COLO668 (cell line): ENCODE results near the gene PI4K2A.
"Not testable (repeated sequence)": the region's sequence is repeated elsewhere in the genome, so short reads cannot be mapped to it uniquely, and the experiment has no call there.

ENCODE experiments used
- DNase-seq: peaks from one replicate; lab custom pipeline; 2025; ENCODE audit not compliant: unreplicated experiment; lab: John Stamatoyannopoulos, UW

Gene PI4K2A

DNA sequence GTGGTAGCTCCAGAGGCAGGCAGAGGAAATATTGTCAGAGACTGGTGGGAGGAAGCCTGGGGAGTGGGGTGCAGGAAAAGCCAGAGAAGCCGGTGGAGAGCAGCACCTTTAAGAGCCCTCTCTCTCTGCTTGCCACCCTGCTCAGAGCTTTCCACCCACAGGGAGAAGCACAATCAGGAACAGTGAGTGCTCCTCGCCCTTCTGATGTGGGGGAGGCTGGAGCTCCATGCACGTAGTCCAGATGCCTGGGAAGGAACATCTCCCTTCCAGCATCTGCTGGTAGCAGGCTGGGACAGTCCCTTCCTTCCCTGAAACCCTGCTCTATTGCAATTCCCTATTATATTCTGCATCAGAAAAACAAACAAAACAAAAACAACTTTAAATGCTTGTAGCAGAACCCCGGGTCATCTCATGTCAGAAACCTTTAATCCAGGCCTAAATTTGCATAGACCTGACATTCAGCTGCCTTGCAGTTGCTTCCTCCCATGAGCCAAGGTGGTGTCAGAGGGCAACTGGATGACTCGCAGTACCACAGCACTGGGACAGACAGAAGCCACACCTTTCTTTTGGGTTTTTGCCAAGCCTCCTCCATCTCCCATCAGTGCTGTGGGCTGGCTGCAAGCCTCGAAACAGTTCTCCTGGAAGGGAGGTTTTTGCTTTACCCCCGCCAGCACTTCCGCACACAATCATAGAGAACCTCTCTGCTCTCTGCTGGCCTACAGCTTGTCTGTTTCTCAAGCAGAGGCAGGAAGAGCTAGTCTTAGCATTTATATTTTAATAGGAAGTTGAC, 33.5 kb downstream of the PI4K2A start:
- no peak for DNase-seq

DNA sequence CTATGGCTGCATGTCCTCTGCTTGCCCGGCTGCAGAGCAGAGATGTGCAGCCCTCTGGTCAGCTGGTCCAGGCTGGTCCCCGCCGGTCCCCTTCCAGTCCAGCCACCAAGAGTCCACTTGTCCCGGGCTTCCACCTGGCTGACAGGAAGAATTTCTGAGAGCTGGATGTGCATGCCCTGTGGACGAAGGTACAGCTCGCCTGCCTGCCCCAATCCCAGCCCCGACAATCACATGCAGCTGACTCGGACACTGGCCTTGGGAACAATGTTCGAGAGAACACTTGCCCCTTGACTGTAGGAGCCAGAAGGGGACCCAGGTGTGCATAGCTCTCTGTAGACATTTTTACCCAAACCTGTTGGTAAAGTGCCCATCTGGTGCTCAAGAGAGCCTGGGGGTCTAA, 34.8 kb downstream of the PI4K2A start:
- no peak for DNase-seq

- DNase-seq = peak; percentile 20
Measured at GRCh38 chr10:97676770-97677581, 36.5 kb downstream of the PI4K2A start.

GRCh38 chr10:97679594-97679993, 39.1 kb downstream of the PI4K2A start:
- DNase-seq = no peak

- DNase-seq = no peak
Measured at GRCh38 chr10:97682042-97682441, 41.6 kb downstream of the PI4K2A start.

DNA sequence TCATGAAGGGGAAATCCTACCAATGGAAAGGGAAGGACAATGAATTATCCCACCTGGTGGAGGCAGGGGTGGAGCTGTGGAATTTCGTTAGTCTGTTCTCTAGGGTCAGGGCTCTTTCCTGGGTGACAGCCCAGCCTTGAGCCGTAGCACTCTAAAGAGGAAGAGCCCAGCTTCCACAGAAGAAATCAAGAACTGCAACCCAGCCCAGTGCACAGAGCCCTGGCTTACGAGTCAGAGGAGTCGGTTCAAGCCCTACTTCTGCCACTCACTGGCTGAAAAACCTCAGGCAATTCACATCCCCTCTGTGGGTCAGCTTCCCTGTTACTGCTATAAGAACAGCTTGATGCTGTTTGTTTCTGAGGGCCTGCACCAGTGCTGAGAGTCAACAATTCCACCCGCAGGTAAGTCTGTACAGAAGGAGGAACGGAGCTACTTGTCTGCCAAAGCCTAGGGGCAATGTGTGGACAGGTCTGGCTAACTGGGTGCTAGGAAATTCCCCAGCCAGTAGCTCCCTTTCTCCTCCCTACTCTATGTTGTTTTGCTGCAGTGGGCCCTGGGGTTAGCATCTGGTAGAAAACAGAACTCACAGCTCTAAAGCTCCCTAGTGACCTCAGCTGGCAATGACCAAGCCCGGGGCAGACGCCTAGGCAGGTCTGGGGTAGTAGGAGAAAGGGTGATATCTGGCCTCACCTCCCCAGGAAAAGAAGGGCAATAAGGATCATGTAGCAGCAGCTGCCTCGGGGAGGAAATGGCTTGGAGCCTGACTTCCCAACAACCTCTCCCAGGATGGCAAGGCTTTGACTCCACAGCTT, 43.3 kb downstream of the PI4K2A start:
- DNase-seq = no peak

- not testable (repeated sequence) for DNase-seq
Measured at GRCh38 chr10:97684368-97684713, 43.9 kb downstream of the PI4K2A start.

GRCh38 chr10:97684866-97685394, 44.5 kb downstream of the PI4K2A start:
- DNase-seq = no peak

- DNase-seq = peak; percentile 2
Measured at GRCh38 chr10:97685395-97685958, 45.0 kb downstream of the PI4K2A start.

DNA sequence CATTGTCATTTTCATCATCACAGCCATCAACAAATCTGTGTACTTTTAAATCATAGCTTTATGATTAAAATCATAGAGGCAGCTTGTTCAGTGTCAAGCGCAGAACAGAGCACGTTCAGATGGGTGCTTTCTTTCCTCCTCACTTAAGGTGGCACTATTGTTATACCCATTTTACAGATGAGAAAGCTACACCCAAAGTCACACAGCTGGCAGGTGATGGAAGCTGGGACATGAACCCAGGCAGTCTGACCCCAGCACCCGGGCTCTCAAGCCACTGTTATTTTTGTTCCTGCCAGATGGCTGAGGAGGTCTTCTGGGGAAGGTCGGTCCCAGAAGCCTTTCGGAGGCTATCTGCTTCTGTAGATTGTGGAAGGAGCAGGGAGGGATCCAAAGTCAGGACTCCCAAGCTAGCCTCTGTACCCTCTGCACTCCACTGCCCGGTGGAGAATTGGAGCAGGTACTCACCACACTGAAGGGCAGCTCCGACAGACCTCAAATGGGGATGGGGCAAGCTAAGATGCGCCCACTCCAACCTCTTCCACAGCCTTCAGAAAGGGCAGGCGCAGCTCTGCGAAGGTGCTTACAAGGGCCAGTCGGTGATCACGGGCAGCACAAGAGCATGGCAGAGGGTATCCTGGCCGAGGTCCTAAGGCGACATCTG, 46.0 kb downstream of the PI4K2A start:
- no peak for DNase-seq

DNA sequence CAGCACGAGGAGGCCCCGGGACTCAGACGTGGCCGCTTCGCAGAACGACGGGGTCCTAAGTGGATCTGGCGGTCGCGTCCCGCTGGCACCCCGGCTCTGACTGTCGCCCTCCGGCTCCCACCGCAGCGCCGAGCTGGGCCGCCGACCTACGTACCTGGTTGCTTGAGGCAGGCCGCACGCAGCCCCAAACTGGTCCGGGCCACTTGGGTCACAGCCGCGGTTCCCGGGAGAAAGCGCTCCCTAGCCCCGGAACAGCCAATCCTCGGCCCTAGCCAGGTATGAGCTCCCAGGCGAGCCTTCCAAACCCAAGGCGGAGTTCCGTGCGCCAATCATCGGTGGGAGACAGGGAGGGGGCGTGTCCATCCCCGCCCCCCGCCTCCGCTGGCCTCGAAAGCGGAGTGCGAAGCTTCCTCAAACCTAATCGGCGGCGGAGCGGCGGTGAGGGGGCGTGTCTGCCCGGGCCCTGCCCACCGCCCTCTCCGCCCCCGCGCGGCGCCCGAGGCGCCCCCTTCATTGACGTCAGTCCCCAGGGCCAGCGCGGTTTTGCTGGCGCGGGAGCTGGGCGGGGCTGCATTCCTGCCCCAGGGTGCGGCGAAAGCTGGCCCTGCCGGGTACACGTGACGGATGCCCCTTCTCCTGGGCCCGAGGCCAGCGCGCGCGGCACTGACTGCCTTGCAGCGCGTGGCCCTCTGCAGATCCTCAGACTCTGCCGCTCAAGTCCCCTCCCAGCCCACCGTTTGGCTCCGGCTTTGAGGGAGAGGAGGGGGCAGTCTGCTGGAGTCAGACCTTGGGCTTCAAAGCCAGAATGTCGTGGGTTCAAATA, 46.7 kb downstream of the PI4K2A start, which contains the start of gene AVPI1:
Gene AVPI1, minus strand, starts transcription at position 280 of the 823 bp plus-strand sequence. CDS start 7,336 bp downstream, outside the sequence.
- DNase-seq = peak; percentile 92

GRCh38 chr10:97687785-97688781, 47.6 kb downstream of the PI4K2A start:
- no peak for DNase-seq

- DNase-seq = no peak
Measured at GRCh38 chr10:97689559-97690020, 49.1 kb downstream of the PI4K2A start.

GRCh38 chr10:97690133-97690532, 49.7 kb downstream of the PI4K2A start:
- DNase-seq = no peak

DNA sequence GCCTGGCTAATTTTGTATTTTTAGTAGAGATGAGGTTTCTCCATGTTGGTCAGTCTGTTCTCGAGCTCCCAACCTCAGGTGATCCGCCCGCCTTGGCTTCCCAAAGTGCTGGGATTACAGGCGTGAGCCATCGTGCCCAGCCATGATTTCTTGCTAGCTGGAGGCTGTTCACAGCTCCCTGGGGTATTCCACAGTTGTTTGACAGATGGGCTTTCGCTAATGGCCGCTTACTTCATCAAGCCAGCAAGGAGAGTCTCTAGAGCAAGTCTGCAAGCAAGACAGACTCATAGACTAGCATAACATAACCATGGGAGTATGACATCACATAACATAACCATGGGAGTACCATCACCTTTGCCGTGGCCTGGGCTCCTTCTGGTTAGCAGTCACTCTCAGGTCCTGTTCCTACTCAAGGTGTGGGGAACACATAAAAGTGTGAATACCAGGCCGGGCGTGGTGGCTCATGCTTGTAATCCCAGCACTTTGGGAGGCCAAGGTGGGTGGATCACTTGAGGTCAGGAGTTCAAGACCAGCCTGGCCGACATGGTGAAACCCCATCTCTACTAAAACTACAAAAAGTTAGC, 57.7 kb downstream of the PI4K2A start:
- not testable (repeated sequence) for DNase-seq

- DNase-seq = peak; percentile 35
Measured at GRCh38 chr10:97701438-97702069, 61.1 kb downstream of the PI4K2A start.

DNA sequence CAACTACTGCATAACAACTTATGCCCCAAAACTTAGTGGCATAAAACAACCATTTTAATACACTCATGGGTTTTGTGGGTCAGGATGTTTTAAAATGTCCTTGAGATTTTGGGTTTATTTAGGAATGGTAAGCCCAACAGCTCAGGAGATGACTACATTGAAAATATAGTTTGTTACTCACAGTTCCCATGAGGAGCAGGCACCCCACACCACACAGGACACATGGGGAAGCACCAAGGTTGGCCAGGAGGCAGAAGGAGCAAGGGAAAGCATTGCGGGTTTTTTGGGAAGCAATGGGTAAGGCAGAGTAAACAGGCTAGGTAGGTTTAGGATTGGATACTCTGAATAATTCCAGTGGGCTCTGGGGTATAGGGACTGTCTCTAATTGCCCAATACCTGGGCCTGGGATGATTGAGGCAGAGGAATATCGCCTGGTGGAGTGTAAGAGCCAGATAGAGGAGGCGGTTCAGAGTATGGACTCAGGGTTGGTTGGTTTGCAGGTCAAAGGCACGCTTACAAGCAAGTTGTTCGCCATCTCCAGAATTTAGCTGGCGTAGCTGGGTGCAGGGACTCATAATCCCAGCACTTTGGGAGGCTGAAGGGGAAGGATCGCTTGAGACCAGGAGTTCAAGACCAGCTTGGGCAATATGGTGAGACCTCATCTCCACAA, 63.1 kb downstream of the PI4K2A start:
- DNase-seq = no peak
